GM12878 (cell line): ENCODE measurements around the gene LIPA. TPM values are rescaled to one million over a fixed set of nuclear protein-coding genes. Genes with fewer than 3 reads are reported as not detected.

ENCODE experiments used
- ATAC-seq: fragments of 200-7000 bp; cut with Tn5 transposase; 3 replicates; pipeline ENCODE4 v1.9.1; 2020; ENCODE audit warnings: mild to moderate bottlenecking, moderate library complexity
- BruUV-seq: library from RNA; stranded (reverse); fragments of 400-500 nt; replicated peaks from 2 replicates; lab custom pipeline; 2021; lab: Mats Ljungman, UMichigan
- CTCF ChIA-PET: fragments of 300-600 bp; sonication (Branson Sonifier 250); formaldehyde crosslinking; extraction: SDS; loops from one replicate; lab custom pipeline; 2021; ENCODE audit warnings: inconsistent platforms; lab: Yijun Ruan, JAX
- POLR2A ChIA-PET: fragments of 350-600 bp; formaldehyde crosslinking; extraction: SDS; loops from one replicate; lab custom pipeline; 2021; ENCODE audit warnings: inconsistent platforms; lab: Charles Lee
- RAD21 ChIA-PET: fragments of 300-600 bp; sonication (Branson Sonifier 250); formaldehyde crosslinking; loops from one replicate; lab custom pipeline; 2023; ENCODE audit warnings: antibody characterized with exemption; ENCODE audit not compliant: unreplicated experiment; lab: Charles Lee
- SMC1A ChIA-PET: fragments of 300-600 bp; sonication (Branson Sonifier 250); formaldehyde crosslinking; loops from one replicate; lab custom pipeline; 2023; ENCODE audit not compliant: unreplicated experiment, uncharacterized antibody; lab: Charles Lee
- DNase-seq: peaks from one replicate; pipeline ENCODE4 v3.0.0-alpha.2; 2011; ENCODE audit warnings: low read depth, low spot score
- FAIRE-seq: peaks from 3 replicates; lab custom pipeline; 2011; peaks lifted over from hg19 to GRCh38; lab: Jason Lieb, UNC
- H2AFZ ChIP-seq: 2 replicates; pipeline ENCODE4 v1.6.0; 2011; ENCODE audit warnings: low read depth, low read length, control low read depth; ENCODE audit not compliant: control insufficient read depth
- H3K27ac ChIP-seq: 2 replicates; pipeline ENCODE4 v1.5.1; 2011; ENCODE audit warnings: control low read depth; ENCODE audit not compliant: control insufficient read depth, insufficient read depth
- H3K27me3 ChIP-seq, 2 experiments: replicated peaks in 1 of 2; 2 replicates each; pipeline versions ENCODE4 v1.6.0 to v1.6.1; 2011; ENCODE audit warnings: low read length in 1 of 2; ENCODE audit not compliant: control insufficient read depth in 2 of 2, insufficient read depth in 2 of 2
- H3K36me3 ChIP-seq, 2 experiments: 2 replicates each; pipeline ENCODE4 v1.5.1; 2011; ENCODE audit warnings: low read length in 1 of 2; ENCODE audit not compliant: control insufficient read depth in 2 of 2, insufficient read depth in 2 of 2
- H3K4me1 ChIP-seq: 2 replicates; pipeline ENCODE4 v1.6.1; 2011; ENCODE audit warnings: mild to moderate bottlenecking, low read length, moderate library complexity, mixed read lengths; ENCODE audit not compliant: control insufficient read depth, insufficient read depth
- H3K4me2 ChIP-seq: 2 replicates; pipeline ENCODE4 v1.6.0; 2011; ENCODE audit warnings: control low read depth; ENCODE audit not compliant: control insufficient read depth, insufficient read depth
- H3K4me3 ChIP-seq: fragments of 200-600 bp; sonication (generic); 2 replicates; pipeline ENCODE4 v1.5.1; 2016
- H3K79me2 ChIP-seq: 2 replicates; pipeline ENCODE4 v1.6.0; 2011; ENCODE audit warnings: low read length; ENCODE audit not compliant: control insufficient read depth, insufficient read depth
- H3K9ac ChIP-seq: 2 replicates; pipeline ENCODE4 v1.8.0; 2011; ENCODE audit warnings: low read length, control low read depth, mixed read lengths; ENCODE audit not compliant: control insufficient read depth, insufficient read depth
- H3K9me3 ChIP-seq: replicated peaks from 3 replicates; pipeline ENCODE4 v1.5.1; 2011; ENCODE audit warnings: mild to moderate bottlenecking, low read length; ENCODE audit not compliant: control insufficient read depth, insufficient read depth
- H4K20me1 ChIP-seq: 2 replicates; pipeline ENCODE4 v1.6.0; 2011; ENCODE audit not compliant: control insufficient read depth, insufficient read depth
- KLF5 ChIP-seq: fragments of 450-650 bp; IDR thresholded peaks from 2 replicates; pipeline ENCODE4 v1.6.1; 2014; ENCODE audit warnings: mild to moderate bottlenecking; ENCODE audit not compliant: partially characterized antibody
- MXI1 ChIP-seq: fragments of 150-350 bp; IDR thresholded peaks from 2 replicates; pipeline ENCODE4 v1.6.1; 2011; ENCODE audit warnings: low read depth, mild to moderate bottlenecking, inconsistent platforms, low read length, improper control_type of control experiment
- RBBP5 ChIP-seq: fragments of 200-600 bp; sonication (generic); conservative IDR thresholded peaks from 2 replicates; pipeline ENCODE4 v1.6.1; 2016
- RELA ChIP-seq: fragments of 450-650 bp; IDR thresholded peaks from 2 replicates; pipeline ENCODE4 v1.8.0; 2014; ENCODE audit warnings: borderline replicate concordance; ENCODE audit not compliant: partially characterized antibody
- SRF ChIP-seq, 2 experiments: IDR thresholded peaks; 2 replicates each; pipeline ENCODE4 v1.6.1; 2011; ENCODE audit warnings: low read depth in 2 of 2, low read length in 2 of 2, mild to moderate bottlenecking in 1 of 2, moderate library complexity in 1 of 2
- WRNIP1 ChIP-seq: IDR thresholded peaks from 2 replicates; pipeline ENCODE4 v1.6.1; 2011; ENCODE audit warnings: low read depth, low read length, improper control_type of control experiment, borderline replicate concordance
- WGBS: methylation state at CpG from one replicate; pipeline ENCODE4 v1.1.6; 2016; ENCODE audit warnings: low lambda C conversion rate; ENCODE audit not compliant: insufficient replicate concordance, insufficient coverage; ENCODE audit errors: missing lambda C conversion rate; 5-methylcytosine and 5-hydroxymethylcytosine counted together
- in situ Hi-C: fragments of 300-500 bp; cut with MboI; formaldehyde crosslinking; loops from 9 replicates; pipeline ENCODE4 v1.14.3; 2018; ENCODE audit warnings: mixed read lengths
- intact Hi-C: fragments of 100-400 bp; cut with micrococcal nuclease; formaldehyde crosslinking; loops from one replicate; pipeline ENCODE4 v1.14.2; 2022; ENCODE audit not compliant: unreplicated experiment
- polyA plus RNA-seq, 11 experiments: library from polyadenylated mRNA; depleted of rRNA in 4 of 11; unstranded in 6 of 11; stranded (reverse) in 5 of 11; fragments of >200 nt; fragmentation: Nextera tagmentation in 4 of 11; fragmentation: Illumina TruSeq in 1 of 11; extraction: Ambion mirVana in 4 of 11; extraction: Trizol in 1 of 11; gene quantifications; 1 replicate in 1 of 11; 2 replicates in 10 of 11; pipeline versions ENCODE4 v1.2.1 to v1.2.3, GENCODE V29; 2011 to 2016; ENCODE audit warnings: inconsistent platforms in 2 of 11, missing spikeins in 2 of 11, low read depth in 1 of 11
- total RNA-seq, 4 experiments: library from RNA; depleted of rRNA in 3 of 4; stranded (reverse); fragments of >200 nt in 3 of 4; fragmentation: Illumina TruSeq in 1 of 4; extraction: Trizol in 1 of 4; gene quantifications; 2 replicates each; pipeline versions ENCODE4 v1.2.1 to v1.2.3, GENCODE V29; 2013 to 2021
- TF ChIP-seq, protein P1 (sequence below): IDR thresholded peaks from 2 replicates; pipeline ENCODE4 v1.6.1; 2012; ENCODE audit warnings: improper control_type of control experiment, low read depth, low read length; ENCODE audit not compliant: insufficient replicate concordance
- TF ChIP-seq, protein P2 (sequence below): fragments of 150-350 bp; IDR thresholded peaks from 2 replicates; pipeline ENCODE4 v1.6.1; 2014; ENCODE audit warnings: mild to moderate bottlenecking, low read depth, low read length
- TF ChIP-seq, protein P3 (sequence below): fragments of 150-350 bp; IDR thresholded peaks from 2 replicates; pipeline ENCODE4 v1.6.1; 2016; ENCODE audit warnings: low read depth, low read length

Gene LIPA
- total and polyA plus RNA-seq, 10 of the 15 experiments (the other 5 are each of a cell fraction or from before 2014, with no cell fraction given): 31.1 to 50.3 (median 39.5) TPM

DNA sequence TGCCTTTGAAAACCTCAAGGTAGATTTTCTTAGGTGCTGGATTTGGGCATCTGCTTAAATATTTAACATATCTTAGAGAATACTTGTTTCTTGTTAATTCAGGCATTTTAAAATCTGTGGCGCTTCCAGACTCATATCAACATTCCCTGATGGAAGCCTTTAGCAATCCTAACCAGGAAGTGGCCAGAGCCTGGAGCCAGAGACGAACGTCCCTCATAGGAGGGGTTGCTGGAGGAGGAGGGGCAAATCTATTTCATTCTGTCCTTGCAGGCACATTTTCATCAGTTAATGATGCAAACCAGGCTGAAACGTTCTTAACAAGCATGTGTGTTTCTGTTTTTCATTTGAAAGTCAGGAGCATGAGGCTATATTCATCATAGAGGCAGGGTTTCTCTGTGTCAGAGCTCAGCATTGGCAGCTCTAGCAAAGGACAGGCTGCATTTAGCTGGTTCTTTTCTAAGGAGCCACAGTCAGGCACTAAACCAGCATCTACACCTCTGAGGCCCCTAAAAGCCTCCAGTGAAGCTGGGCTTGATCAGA is 32.4 kb upstream of the LIPA start:
- H3K27me3 ChIP-seq: no peaks in the 10 kb centered on the region

More for the DNA sequence above, 32.4 kb upstream of the LIPA start:
- no TSS peak for BruUV-seq
- no peaks in the 10 kb centered on the region for H3K4me1 ChIP-seq
- FAIRE-seq (no peak), DNase-seq (no peak), ATAC-seq (no peak)
- intact Hi-C loops (no loop called here), in situ Hi-C loops (no loop called here)
- H3K9me3 ChIP-seq: no peaks in the 10 kb centered on the region; the same call in 2 of the 3 replicates
- no peak overlapping the region for H3K4me3 ChIP-seq
- RAD21 ChIA-PET: interaction anchor here (1.2 kb wide), 1 partner anchor 86 kb away, joined by 5 read pairs; no protein-coding TSS in a partner anchor
- no peak overlapping the region for H3K4me2 ChIP-seq
- SMC1A ChIA-PET: interaction anchor here (1.4 kb wide), 2 partner anchors 9 to 85 kb away, joined by 3 to 4 read pairs; no protein-coding TSS in a partner anchor
- no peaks in the 10 kb centered on the region for H4K20me1 ChIP-seq
- no peak overlapping the region for H3K9ac ChIP-seq
- TF ChIP-seq, protein P1, sequence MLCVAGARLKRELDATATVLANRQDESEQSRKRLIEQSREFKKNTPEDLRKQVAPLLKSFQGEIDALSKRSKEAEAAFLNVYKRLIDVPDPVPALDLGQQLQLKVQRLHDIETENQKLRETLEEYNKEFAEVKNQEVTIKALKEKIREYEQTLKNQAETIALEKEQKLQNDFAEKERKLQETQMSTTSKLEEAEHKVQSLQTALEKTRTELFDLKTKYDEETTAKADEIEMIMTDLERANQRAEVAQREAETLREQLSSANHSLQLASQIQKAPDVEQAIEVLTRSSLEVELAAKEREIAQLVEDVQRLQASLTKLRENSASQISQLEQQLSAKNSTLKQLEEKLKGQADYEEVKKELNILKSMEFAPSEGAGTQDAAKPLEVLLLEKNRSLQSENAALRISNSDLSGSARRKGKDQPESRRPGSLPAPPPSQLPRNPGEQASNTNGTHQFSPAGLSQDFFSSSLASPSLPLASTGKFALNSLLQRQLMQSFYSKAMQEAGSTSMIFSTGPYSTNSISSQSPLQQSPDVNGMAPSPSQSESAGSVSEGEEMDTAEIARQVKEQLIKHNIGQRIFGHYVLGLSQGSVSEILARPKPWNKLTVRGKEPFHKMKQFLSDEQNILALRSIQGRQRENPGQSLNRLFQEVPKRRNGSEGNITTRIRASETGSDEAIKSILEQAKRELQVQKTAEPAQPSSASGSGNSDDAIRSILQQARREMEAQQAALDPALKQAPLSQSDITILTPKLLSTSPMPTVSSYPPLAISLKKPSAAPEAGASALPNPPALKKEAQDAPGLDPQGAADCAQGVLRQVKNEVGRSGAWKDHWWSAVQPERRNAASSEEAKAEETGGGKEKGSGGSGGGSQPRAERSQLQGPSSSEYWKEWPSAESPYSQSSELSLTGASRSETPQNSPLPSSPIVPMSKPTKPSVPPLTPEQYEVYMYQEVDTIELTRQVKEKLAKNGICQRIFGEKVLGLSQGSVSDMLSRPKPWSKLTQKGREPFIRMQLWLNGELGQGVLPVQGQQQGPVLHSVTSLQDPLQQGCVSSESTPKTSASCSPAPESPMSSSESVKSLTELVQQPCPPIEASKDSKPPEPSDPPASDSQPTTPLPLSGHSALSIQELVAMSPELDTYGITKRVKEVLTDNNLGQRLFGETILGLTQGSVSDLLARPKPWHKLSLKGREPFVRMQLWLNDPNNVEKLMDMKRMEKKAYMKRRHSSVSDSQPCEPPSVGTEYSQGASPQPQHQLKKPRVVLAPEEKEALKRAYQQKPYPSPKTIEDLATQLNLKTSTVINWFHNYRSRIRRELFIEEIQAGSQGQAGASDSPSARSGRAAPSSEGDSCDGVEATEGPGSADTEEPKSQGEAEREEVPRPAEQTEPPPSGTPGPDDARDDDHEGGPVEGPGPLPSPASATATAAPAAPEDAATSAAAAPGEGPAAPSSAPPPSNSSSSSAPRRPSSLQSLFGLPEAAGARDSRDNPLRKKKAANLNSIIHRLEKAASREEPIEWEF: no peak
- TF ChIP-seq SRF (IDR thresholded peaks at IDR 0.05; ENCODE audit: low read depth in 2 of 2, low read length in 2 of 2) (no peak), WRNIP1 (no peak), RBBP5 (no peak), RELA (no peak), KLF5 (no peak), MXI1 (no peak)
- TF ChIP-seq, protein P2, sequence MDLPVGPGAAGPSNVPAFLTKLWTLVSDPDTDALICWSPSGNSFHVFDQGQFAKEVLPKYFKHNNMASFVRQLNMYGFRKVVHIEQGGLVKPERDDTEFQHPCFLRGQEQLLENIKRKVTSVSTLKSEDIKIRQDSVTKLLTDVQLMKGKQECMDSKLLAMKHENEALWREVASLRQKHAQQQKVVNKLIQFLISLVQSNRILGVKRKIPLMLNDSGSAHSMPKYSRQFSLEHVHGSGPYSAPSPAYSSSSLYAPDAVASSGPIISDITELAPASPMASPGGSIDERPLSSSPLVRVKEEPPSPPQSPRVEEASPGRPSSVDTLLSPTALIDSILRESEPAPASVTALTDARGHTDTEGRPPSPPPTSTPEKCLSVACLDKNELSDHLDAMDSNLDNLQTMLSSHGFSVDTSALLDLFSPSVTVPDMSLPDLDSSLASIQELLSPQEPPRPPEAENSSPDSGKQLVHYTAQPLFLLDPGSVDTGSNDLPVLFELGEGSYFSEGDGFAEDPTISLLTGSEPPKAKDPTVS: no peak
- TF ChIP-seq, protein P3, sequence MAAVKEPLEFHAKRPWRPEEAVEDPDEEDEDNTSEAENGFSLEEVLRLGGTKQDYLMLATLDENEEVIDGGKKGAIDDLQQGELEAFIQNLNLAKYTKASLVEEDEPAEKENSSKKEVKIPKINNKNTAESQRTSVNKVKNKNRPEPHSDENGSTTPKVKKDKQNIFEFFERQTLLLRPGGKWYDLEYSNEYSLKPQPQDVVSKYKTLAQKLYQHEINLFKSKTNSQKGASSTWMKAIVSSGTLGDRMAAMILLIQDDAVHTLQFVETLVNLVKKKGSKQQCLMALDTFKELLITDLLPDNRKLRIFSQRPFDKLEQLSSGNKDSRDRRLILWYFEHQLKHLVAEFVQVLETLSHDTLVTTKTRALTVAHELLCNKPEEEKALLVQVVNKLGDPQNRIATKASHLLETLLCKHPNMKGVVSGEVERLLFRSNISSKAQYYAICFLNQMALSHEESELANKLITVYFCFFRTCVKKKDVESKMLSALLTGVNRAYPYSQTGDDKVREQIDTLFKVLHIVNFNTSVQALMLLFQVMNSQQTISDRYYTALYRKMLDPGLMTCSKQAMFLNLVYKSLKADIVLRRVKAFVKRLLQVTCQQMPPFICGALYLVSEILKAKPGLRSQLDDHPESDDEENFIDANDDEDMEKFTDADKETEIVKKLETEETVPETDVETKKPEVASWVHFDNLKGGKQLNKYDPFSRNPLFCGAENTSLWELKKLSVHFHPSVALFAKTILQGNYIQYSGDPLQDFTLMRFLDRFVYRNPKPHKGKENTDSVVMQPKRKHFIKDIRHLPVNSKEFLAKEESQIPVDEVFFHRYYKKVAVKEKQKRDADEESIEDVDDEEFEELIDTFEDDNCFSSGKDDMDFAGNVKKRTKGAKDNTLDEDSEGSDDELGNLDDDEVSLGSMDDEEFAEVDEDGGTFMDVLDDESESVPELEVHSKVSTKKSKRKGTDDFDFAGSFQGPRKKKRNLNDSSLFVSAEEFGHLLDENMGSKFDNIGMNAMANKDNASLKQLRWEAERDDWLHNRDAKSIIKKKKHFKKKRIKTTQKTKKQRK: no peak
- H3K79me2 ChIP-seq: no peaks in the 10 kb centered on the region
- H2AFZ ChIP-seq: no peak overlapping the region
- 62% methylated on average over 4 of the region's 4 CpGs for WGBS
- H3K36me3 ChIP-seq: no peaks in the 10 kb centered on the region
- CTCF ChIA-PET: interaction anchor here (1.2 to 2.4 kb wide), 2 partner anchors 10 to 85 kb away, joined by 3 to 10 read pairs; no protein-coding TSS in a partner anchor
- no peak overlapping the region for H3K27ac ChIP-seq
- POLR2A ChIA-PET: no interaction called here
